ENCODE data around the gene PDE4A.

DNA sequence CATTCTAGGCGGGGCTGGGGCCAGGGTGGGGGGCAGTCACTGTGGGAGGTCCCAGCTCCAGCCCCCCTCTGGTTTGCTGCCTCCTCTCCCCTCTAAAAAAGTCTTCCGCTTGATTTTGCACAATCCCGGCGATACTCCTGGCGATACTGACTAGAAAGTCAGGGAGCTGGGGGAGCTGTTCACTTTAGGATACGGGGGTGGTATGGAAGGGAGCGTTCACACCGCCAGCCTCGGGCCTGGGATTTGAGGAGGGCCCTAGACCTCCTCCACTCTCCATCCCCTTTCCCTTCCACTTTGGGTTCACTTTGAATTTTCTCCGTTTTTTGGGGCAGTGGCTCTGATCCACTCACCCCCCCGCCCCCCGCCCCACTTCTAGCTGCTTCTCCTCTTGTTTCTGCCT, 47.8 kb downstream of the PDE4A start:
- TF ChIP-seq CTCF (IDR thresholded peaks at IDR 0.05), result no peak
- TF ChIP-seq POLR2A (IDR thresholded peaks at IDR 0.05), result no peak

All from heart left ventricle (tissue), 13 donors.